SU-DHL-6 (cell line): Measurements from ENCODE around the gene OSBPL6.
A peak's percentile ranks its signal among the peaks of the same experiment; 100 is the strongest.

ENCODE experiments used
- H2AFZ ChIP-seq: fragments of 200-600 bp; sonication (generic); 2 replicates; pipeline ENCODE4 v1.6.1; 2014; ENCODE audit warnings: low read depth, mild to moderate bottlenecking, moderate library complexity, mixed read lengths, antibody characterized with exemption, low read length; ENCODE audit not compliant: severe bottlenecking
- H3F3A ChIP-seq: fragments of 200-600 bp; shearing (Covaris generic); 2 replicates; pipeline ENCODE4 v1.6.0; 2016; ENCODE audit warnings: antibody characterized with exemption, mild to moderate bottlenecking; ENCODE audit not compliant: insufficient read depth
- H3K27ac ChIP-seq: fragments of 200-600 bp; sonication (generic); 2 replicates; pipeline ENCODE4 v1.5.1; 2016; ENCODE audit warnings: low read depth, mild to moderate bottlenecking, low read length, moderate library complexity, mixed read lengths
- H3K27me3 ChIP-seq: fragments of 200-600 bp; sonication (generic), shearing (Covaris generic); 2 replicates; pipeline ENCODE4 v1.6.0; 2014; ENCODE audit warnings: mild to moderate bottlenecking, low read length
- H3K36me3 ChIP-seq: fragments of 200-600 bp; sonication (generic); 2 replicates; pipeline ENCODE4 v1.6.1; 2014; ENCODE audit warnings: mild to moderate bottlenecking, low read length, mixed read lengths
- H3K4me2 ChIP-seq: fragments of 300-600, 200-600 bp; shearing (Covaris generic), sonication (generic); 2 replicates; pipeline ENCODE4 v1.6.0; 2014; ENCODE audit warnings: low read length, low read depth, mild to moderate bottlenecking; ENCODE audit not compliant: poor library complexity, severe bottlenecking
- H3K4me3 ChIP-seq: fragments of 200-600 bp; sonication (generic); 2 replicates; pipeline ENCODE4 v1.5.1; 2014; ENCODE audit warnings: antibody characterized with exemption, low read length, mild to moderate bottlenecking, mixed read lengths; ENCODE audit not compliant: insufficient read depth, poor library complexity, severe bottlenecking
- H3K79me2 ChIP-seq: fragments of 200-600 bp; sonication (generic); 2 replicates; pipeline ENCODE4 v1.6.1; 2014; ENCODE audit warnings: mild to moderate bottlenecking, low read length, moderate library complexity; ENCODE audit not compliant: insufficient read depth
- H3K9ac ChIP-seq: fragments of 200-600 bp; sonication (generic); 2 replicates; pipeline ENCODE4 v1.7.0; 2014; ENCODE audit warnings: mild to moderate bottlenecking, low read length
- H3K9me2 ChIP-seq: fragments of 200-600 bp; sonication (generic); replicated peaks from 2 replicates; pipeline ENCODE4 v1.6.1; 2014; ENCODE audit warnings: low read length; ENCODE audit not compliant: insufficient read depth
- H3K9me3 ChIP-seq: fragments of 200-600 bp; sonication (generic); 2 replicates; pipeline ENCODE4 v1.6.1; 2014; ENCODE audit warnings: low read length, mixed read lengths; ENCODE audit not compliant: insufficient read depth
- H4K20me1 ChIP-seq: fragments of 200-600 bp; sonication (generic); 2 replicates; pipeline ENCODE4 v1.6.1; 2014; ENCODE audit warnings: low read depth, mild to moderate bottlenecking, antibody characterized with exemption, low read length, moderate library complexity, mixed read lengths
- CTCF ChIP-seq: fragments of 200-600 bp; sonication (generic); IDR thresholded peaks from one replicate; pipeline ENCODE4 v1.5.1; 2017; ENCODE audit warnings: antibody characterized with exemption, mild to moderate bottlenecking, low read length, moderate library complexity; ENCODE audit not compliant: insufficient read depth, poor library complexity, severe bottlenecking
- EZH2phosphoT487 ChIP-seq: fragments of 200-600 bp; sonication (generic), shearing (Covaris generic); conservative IDR thresholded peaks from 2 replicates; pipeline ENCODE4 v1.6.1; 2018; ENCODE audit warnings: mild to moderate bottlenecking, antibody characterized with exemption, low read length, moderate library complexity, mixed read lengths

The OSBPL6 gene

GRCh38 chr2:178449700-178450523 is 255.6 kb downstream of the OSBPL6 start:
- Histone ChIP-seq H3K4me3 (peak overlapping the region; percentile 77), H3K79me2 (peaks cover 23% of the 10 kb centered on the region), H3K9ac (peak overlapping the region; percentile 74), H4K20me1 (no peaks in the 10 kb centered on the region), H3K9me2 (no peaks in the 10 kb centered on the region), H3K27me3 (no peaks in the 10 kb centered on the region), H3K36me3 (peaks cover 14% of the 10 kb centered on the region), H2AFZ (peak overlapping the region; percentile 53), H3F3A (peaks cover 20% of the 10 kb centered on the region), H3K4me2 (peak overlapping the region; percentile 91), H3K9me3 (no peaks in the 10 kb centered on the region), H3K27ac (peak overlapping the region; percentile 91)
- no peak for TF ChIP-seq EZH2phosphoT487

GRCh38 chr2:178450524-178450773 is 256.1 kb downstream of the OSBPL6 start:
- H3K9me3 ChIP-seq = no peaks in the 10 kb centered on the region
- H3F3A ChIP-seq = peaks cover 20% of the 10 kb centered on the region
- no peaks in the 10 kb centered on the region for H3K9me2 ChIP-seq
- peak overlapping the region; percentile 74 for H3K9ac ChIP-seq
- peak overlapping the region; percentile 53 for H2AFZ ChIP-seq
- peaks cover 23% of the 10 kb centered on the region for H3K79me2 ChIP-seq
- TF ChIP-seq CTCF (no peak), EZH2phosphoT487 (no peak)
- peak overlapping the region; percentile 91 for H3K27ac ChIP-seq
- no peaks in the 10 kb centered on the region for H3K27me3 ChIP-seq
- peak overlapping the region; percentile 91 for H3K4me2 ChIP-seq
- no peaks in the 10 kb centered on the region for H4K20me1 ChIP-seq
- H3K4me3 ChIP-seq = peak overlapping the region; percentile 77
- H3K36me3 ChIP-seq = peaks cover 8% of the 10 kb centered on the region

- peak within 1 kb of the TSS; percentile 80 for H2AFZ ChIP-seq
Observed at GRCh38 chr2:178450774-178451525, 256.6 kb downstream of the OSBPL6 start, which contains the start of the genes PJVK and PRKRA. TSS of gene PJVK (plus strand) at chr2:178451378. CDS start at chr2:178453410, 2,032 bp downstream. TSS of gene PRKRA (minus strand) at chr2:178451175. CDS start at chr2:178451030, 145 bp downstream.

More at GRCh38 chr2:178450774-178451525, 256.6 kb downstream of the OSBPL6 start, which contains the start of the genes PJVK and PRKRA:
- Histone ChIP-seq H3K79me2 (peaks cover 23% of the 10 kb centered on the region), H3K4me3 (peak within 1 kb of the TSS; percentile 77), H3K9me2 (no peaks in the 10 kb centered on the region), H3K27ac (peak within 1 kb of the TSS; percentile 91), H3K27me3 (no peaks in the 10 kb centered on the region), H3K9ac (peak within 1 kb of the TSS; percentile 74), H4K20me1 (no peaks in the 10 kb centered on the region), H3K36me3 (peaks cover 8% of the 10 kb centered on the region), H3F3A (peaks cover 20% of the 10 kb centered on the region), H3K4me2 (peak within 1 kb of the TSS; percentile 91), H3K9me3 (no peaks in the 10 kb centered on the region)
- TF ChIP-seq EZH2phosphoT487 (no peak), CTCF (no peak)
